Liver (tissue), 9 donors: ENCODE measurements around the gene PTGES. TPM values are rescaled to one million over a fixed set of nuclear protein-coding genes. Genes with fewer than 3 reads are reported as not detected.

ENCODE experiments used
- DNase-seq: peaks from one replicate; pipeline ENCODE4 v3.0.0-alpha.2; 2017; ENCODE audit warnings: low spot score
- H3K27ac ChIP-seq, 2 donors: one replicate each; pipeline ENCODE4 v1.7.0; 2013; ENCODE audit warnings: inconsistent platforms in 2 of 2, low read length in 2 of 2, control low read depth in 1 of 2, low read depth in 1 of 2, mild to moderate bottlenecking in 1 of 2
- H3K27me3 ChIP-seq, 4 donors: one replicate each; pipeline versions ENCODE4 v1.6.1 to v1.7.0; 2013; ENCODE audit warnings: low read length in 3 of 4, inconsistent platforms in 1 of 4, mild to moderate bottlenecking in 1 of 4, moderate library complexity in 1 of 4; ENCODE audit not compliant: control insufficient read depth in 4 of 4, insufficient read depth in 4 of 4
- H3K36me3 ChIP-seq, 4 donors: one replicate each; pipeline versions ENCODE4 v1.6.1 to v1.7.0; 2013; ENCODE audit warnings: low read length in 3 of 4, mild to moderate bottlenecking in 3 of 4, low read depth in 1 of 4, moderate library complexity in 1 of 4; ENCODE audit not compliant: control insufficient read depth in 4 of 4, insufficient read depth in 3 of 4
- H3K4me1 ChIP-seq, 4 donors: one replicate each; pipeline versions ENCODE4 v1.6.1 to v1.7.0; 2013; ENCODE audit warnings: low read length in 3 of 4, mild to moderate bottlenecking in 3 of 4, moderate library complexity in 1 of 4; ENCODE audit not compliant: control insufficient read depth in 4 of 4, insufficient read depth in 4 of 4
- H3K4me3 ChIP-seq, 3 donors: one replicate each; pipeline versions ENCODE4 v1.6.1 to v1.7.0; 2013; ENCODE audit warnings: low read length in 3 of 3, control low read depth in 1 of 3, low read depth in 1 of 3, mild to moderate bottlenecking in 1 of 3
- H3K9ac ChIP-seq, 2 donors: one replicate each; pipeline ENCODE4 v1.7.0; 2013; ENCODE audit warnings: low read length in 2 of 2, mild to moderate bottlenecking in 2 of 2, moderate library complexity in 2 of 2, control low read depth in 1 of 2, low read depth in 1 of 2
- H3K9me3 ChIP-seq, 4 donors: one replicate each; pipeline versions ENCODE4 v1.6.1 to v1.7.0; 2013; ENCODE audit warnings: low read length in 3 of 4; ENCODE audit not compliant: control insufficient read depth in 4 of 4
- EGR1 ChIP-seq, 2 donors: IDR thresholded peaks; 2 replicates each; pipeline ENCODE4 v1.6.1; 2016 to 2018; ENCODE audit warnings: antibody characterized with exemption in 2 of 2, low read depth in 2 of 2
- FOXA1 ChIP-seq: IDR thresholded peaks from 2 replicates; pipeline ENCODE4 v1.6.1; 2016; ENCODE audit warnings: antibody characterized with exemption
- FOXA2 ChIP-seq: IDR thresholded peaks from 2 replicates; pipeline ENCODE4 v1.6.1; 2016; ENCODE audit warnings: antibody characterized with exemption
- GABPA ChIP-seq, 2 donors: IDR thresholded peaks in 1 of 2; conservative IDR thresholded peaks in 1 of 2; 2 replicates each; pipeline ENCODE4 v1.6.1; 2016; ENCODE audit warnings: antibody characterized with exemption in 2 of 2, mild to moderate bottlenecking in 1 of 2, moderate library complexity in 1 of 2
- HNF4A ChIP-seq, 2 donors: conservative IDR thresholded peaks; 2 replicates each; pipeline ENCODE4 v1.6.1; 2016; ENCODE audit warnings: antibody characterized with exemption in 2 of 2, mild to moderate bottlenecking in 2 of 2
- HNF4G ChIP-seq: IDR thresholded peaks from 2 replicates; pipeline ENCODE4 v1.6.1; 2016; ENCODE audit warnings: antibody characterized with exemption
- JUND ChIP-seq, 2 donors: IDR thresholded peaks; 2 replicates each; pipeline ENCODE4 v1.6.1; 2016; ENCODE audit warnings: antibody characterized with exemption in 2 of 2
- NR2F2 ChIP-seq: IDR thresholded peaks from 2 replicates; pipeline ENCODE4 v1.6.1; 2016; ENCODE audit warnings: antibody characterized with exemption
- RAD21 ChIP-seq, 2 donors: IDR thresholded peaks; 2 replicates each; pipeline ENCODE4 v1.6.1; 2016; ENCODE audit warnings: antibody characterized with exemption in 2 of 2, mild to moderate bottlenecking in 2 of 2
- RXRA ChIP-seq, 2 donors: IDR thresholded peaks; 2 replicates each; pipeline ENCODE4 v1.6.1; 2017 to 2018; ENCODE audit warnings: antibody characterized with exemption in 2 of 2, mild to moderate bottlenecking in 1 of 2
- SP1 ChIP-seq: IDR thresholded peaks from 2 replicates; pipeline ENCODE4 v1.6.1; 2018; ENCODE audit warnings: antibody characterized with exemption, mild to moderate bottlenecking
- TAF1 ChIP-seq: conservative IDR thresholded peaks from 2 replicates; pipeline ENCODE4 v1.6.1; 2016; ENCODE audit warnings: antibody characterized with exemption, mild to moderate bottlenecking
- YY1 ChIP-seq: IDR thresholded peaks from 2 replicates; pipeline ENCODE4 v1.6.1; 2016; ENCODE audit warnings: antibody characterized with exemption, mild to moderate bottlenecking
- WGBS: extraction: QIAGEN DNeasy Blood & Tissue Kit; methylation state at CpG from one replicate; pipeline ENCODE4 v1.1.7; 2013; 5-methylcytosine and 5-hydroxymethylcytosine counted together
- polyA plus RNA-seq, 2 donors: library from polyadenylated mRNA; stranded (reverse) in 1 of 2; unstranded in 1 of 2; fragments of 200-250 nt in 1 of 2; fragments of >200 nt in 1 of 2; fragmentation: Nextera tagmentation in 1 of 2; extraction: Ambion mirVana in 1 of 2; gene quantifications; one replicate each; pipeline versions ENCODE4 v1.2.1 to v1.2.3, GENCODE V29; 2013 to 2015
- total RNA-seq, 2 donors: library from RNA; depleted of rRNA; stranded (reverse); fragments of >200 nt; gene quantifications; one replicate each; pipeline ENCODE4 v1.2.3, GENCODE V29; 2014
- TF ChIP-seq, protein P1 (sequence below): IDR thresholded peaks from 2 replicates; pipeline ENCODE4 v1.6.1; 2016; ENCODE audit warnings: antibody characterized with exemption
- TF ChIP-seq, protein P2 (sequence below): IDR thresholded peaks from 2 replicates; pipeline ENCODE4 v1.6.1; 2016; ENCODE audit warnings: antibody characterized with exemption, mild to moderate bottlenecking
- TF ChIP-seq, protein P3 (sequence below): fragments of 150-350 bp; IDR thresholded peaks from 2 replicates; pipeline ENCODE4 v1.5.1; 2017; ENCODE audit warnings: improper control_type of control experiment, low read depth, low read length; ENCODE audit not compliant: missing input control
- donor health status: healthy.
- donor health status: healthy.
- donor health status: healthy.
- donor health status: healthy.
- donor health status: healthy.

PTGES gene
- total and polyA plus RNA-seq, 4 donors: 0.07 to 0.47 (median 0.17) TPM; not detected in 1

DNA sequence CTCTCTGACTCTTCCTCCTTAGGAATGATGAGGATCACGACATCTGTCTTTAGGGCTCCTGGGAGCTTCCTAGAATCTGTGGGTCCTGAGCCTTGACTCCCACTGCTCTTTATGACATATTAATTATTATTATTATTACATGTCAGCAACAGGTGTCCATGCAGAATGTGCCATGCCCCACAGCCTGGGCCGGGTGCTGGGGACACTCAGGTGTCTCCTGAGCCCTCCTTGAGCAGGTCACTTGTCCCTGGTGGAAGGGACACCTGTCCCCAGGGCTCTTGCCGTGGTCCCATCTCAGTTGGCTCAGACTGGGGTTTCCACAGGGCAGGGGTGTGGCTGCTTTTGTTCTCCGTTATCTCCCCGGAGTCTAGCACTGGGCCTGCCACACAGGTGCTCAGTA is 34.2 kb downstream of the PTGES start:
- H3K9me3 ChIP-seq: no peaks in the 10 kb centered on the region
- no peak for DNase-seq
- H3K27ac ChIP-seq: no peak overlapping the region
- H3K9ac ChIP-seq: no peak overlapping the region
- WGBS: 68% methylated on average over 5 of the region's 5 CpGs
- H3K4me1 ChIP-seq: no peaks in the 10 kb centered on the region
- no peak for TF ChIP-seq NR2F2
- TF ChIP-seq, protein P1, sequence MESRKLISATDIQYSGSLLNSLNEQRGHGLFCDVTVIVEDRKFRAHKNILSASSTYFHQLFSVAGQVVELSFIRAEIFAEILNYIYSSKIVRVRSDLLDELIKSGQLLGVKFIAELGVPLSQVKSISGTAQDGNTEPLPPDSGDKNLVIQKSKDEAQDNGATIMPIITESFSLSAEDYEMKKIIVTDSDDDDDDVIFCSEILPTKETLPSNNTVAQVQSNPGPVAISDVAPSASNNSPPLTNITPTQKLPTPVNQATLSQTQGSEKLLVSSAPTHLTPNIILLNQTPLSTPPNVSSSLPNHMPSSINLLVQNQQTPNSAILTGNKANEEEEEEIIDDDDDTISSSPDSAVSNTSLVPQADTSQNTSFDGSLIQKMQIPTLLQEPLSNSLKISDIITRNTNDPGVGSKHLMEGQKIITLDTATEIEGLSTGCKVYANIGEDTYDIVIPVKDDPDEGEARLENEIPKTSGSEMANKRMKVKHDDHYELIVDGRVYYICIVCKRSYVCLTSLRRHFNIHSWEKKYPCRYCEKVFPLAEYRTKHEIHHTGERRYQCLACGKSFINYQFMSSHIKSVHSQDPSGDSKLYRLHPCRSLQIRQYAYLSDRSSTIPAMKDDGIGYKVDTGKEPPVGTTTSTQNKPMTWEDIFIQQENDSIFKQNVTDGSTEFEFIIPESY: no peak
- TF ChIP-seq FOXA2: no peak
- TF ChIP-seq JUND (IDR thresholded peaks at IDR 0.05): no peak
- TF ChIP-seq, protein P2, sequence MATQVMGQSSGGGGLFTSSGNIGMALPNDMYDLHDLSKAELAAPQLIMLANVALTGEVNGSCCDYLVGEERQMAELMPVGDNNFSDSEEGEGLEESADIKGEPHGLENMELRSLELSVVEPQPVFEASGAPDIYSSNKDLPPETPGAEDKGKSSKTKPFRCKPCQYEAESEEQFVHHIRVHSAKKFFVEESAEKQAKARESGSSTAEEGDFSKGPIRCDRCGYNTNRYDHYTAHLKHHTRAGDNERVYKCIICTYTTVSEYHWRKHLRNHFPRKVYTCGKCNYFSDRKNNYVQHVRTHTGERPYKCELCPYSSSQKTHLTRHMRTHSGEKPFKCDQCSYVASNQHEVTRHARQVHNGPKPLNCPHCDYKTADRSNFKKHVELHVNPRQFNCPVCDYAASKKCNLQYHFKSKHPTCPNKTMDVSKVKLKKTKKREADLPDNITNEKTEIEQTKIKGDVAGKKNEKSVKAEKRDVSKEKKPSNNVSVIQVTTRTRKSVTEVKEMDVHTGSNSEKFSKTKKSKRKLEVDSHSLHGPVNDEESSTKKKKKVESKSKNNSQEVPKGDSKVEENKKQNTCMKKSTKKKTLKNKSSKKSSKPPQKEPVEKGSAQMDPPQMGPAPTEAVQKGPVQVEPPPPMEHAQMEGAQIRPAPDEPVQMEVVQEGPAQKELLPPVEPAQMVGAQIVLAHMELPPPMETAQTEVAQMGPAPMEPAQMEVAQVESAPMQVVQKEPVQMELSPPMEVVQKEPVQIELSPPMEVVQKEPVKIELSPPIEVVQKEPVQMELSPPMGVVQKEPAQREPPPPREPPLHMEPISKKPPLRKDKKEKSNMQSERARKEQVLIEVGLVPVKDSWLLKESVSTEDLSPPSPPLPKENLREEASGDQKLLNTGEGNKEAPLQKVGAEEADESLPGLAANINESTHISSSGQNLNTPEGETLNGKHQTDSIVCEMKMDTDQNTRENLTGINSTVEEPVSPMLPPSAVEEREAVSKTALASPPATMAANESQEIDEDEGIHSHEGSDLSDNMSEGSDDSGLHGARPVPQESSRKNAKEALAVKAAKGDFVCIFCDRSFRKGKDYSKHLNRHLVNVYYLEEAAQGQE: no peak
- TF ChIP-seq RAD21 (IDR thresholded peaks at IDR 0.05): no peak
- TF ChIP-seq, protein P3, sequence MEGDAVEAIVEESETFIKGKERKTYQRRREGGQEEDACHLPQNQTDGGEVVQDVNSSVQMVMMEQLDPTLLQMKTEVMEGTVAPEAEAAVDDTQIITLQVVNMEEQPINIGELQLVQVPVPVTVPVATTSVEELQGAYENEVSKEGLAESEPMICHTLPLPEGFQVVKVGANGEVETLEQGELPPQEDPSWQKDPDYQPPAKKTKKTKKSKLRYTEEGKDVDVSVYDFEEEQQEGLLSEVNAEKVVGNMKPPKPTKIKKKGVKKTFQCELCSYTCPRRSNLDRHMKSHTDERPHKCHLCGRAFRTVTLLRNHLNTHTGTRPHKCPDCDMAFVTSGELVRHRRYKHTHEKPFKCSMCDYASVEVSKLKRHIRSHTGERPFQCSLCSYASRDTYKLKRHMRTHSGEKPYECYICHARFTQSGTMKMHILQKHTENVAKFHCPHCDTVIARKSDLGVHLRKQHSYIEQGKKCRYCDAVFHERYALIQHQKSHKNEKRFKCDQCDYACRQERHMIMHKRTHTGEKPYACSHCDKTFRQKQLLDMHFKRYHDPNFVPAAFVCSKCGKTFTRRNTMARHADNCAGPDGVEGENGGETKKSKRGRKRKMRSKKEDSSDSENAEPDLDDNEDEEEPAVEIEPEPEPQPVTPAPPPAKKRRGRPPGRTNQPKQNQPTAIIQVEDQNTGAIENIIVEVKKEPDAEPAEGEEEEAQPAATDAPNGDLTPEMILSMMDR: no peak
- TF ChIP-seq FOXA1: no peak
- no peak for TF ChIP-seq EGR1 (IDR thresholded peaks at IDR 0.05; ENCODE audit: low read depth in 2 of 2)
- H3K4me3 ChIP-seq: no peak overlapping the region
- no peaks in the 10 kb centered on the region for H3K27me3 ChIP-seq
- no peaks in the 10 kb centered on the region for H3K36me3 ChIP-seq

DNA sequence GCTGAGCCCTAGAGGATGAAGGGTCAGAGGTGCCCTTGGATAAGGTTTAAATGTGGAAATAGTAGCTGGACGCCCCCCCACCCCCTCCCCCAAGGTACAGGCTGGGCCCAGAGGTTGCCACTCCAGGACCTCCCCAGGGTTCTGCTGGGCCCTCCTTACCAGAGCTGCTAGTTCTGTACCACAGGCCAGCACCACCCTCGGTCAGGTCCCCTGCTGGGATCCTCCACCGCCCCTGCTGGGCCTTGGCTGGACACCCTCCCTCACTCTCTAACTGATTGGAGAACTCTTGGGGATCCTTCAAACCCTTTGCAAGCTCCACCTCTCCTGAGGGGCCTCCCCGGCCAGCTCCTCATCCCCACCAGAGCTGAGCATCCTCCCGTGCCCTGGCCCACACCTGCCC is 34.9 kb downstream of the PTGES start:
- Histone ChIP-seq H3K9me3 (no peaks in the 10 kb centered on the region), H3K4me1 (no peaks in the 10 kb centered on the region), H3K9ac (no peak overlapping the region), H3K27me3 (peaks cover 0 to 3% (median 1%) of the 10 kb centered on the region in 4 donors), H3K4me3 (no peak overlapping the region), H3K27ac (no peak overlapping the region), H3K36me3 (no peaks in the 10 kb centered on the region)
- DNase-seq: no peak
- WGBS: 74% methylated on average over 5 of the region's 5 CpGs
- TF ChIP-seq TAF1 (no peak), HNF4G (no peak), NR2F2 (no peak), RXRA (IDR thresholded peaks at IDR 0.05) (no peak), FOXA2 (no peak), SP1 (no peak), YY1 (no peak), EGR1 (IDR thresholded peaks at IDR 0.05; ENCODE audit: low read depth in 2 of 2) (no peak), HNF4A (conservative IDR thresholded peaks at IDR 0.05) (no peak), FOXA1 (no peak), RAD21 (IDR thresholded peaks at IDR 0.05) (no peak), GABPA (IDR thresholded peaks at IDR 0.05 in 1 of 2, conservative IDR thresholded peaks at IDR 0.05 in 1 of 2) (no peak)
- TF ChIP-seq, protein P1: no peak
- TF ChIP-seq, protein P2: no peak
- TF ChIP-seq, protein P3: no peak
